T1000 (cell line): Measurements from ENCODE around the gene PAXIP1.
"Not testable (repeated sequence)": the region's sequence is repeated elsewhere in the genome, so short reads cannot be mapped to it uniquely, and the experiment has no call there.

Source experiments
- DNase-seq: peaks from one replicate; lab custom pipeline; 2025; ENCODE audit warnings: mixed read lengths; lab: John Stamatoyannopoulos, UW

The PAXIP1 gene

DNA sequence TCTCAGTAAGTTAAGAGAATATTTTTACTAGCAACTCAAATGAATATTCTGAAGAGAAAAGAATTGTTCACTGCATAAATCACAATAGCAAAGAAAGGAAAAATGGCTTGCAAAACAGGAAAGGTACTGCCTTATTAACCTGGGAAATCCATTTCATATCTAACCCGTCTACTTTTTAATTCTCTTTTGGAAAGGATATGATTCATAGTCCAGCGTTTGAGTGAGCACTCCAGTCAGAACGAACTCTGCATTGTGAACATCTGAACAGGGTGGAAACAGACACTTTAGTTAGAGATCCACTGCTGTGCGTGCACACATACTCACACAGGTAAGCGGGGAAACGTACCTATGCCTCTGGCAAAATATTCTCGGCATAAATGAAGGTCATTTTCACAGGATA is 56.8 kb downstream of the PAXIP1 start:
- no peak for DNase-seq

DNA sequence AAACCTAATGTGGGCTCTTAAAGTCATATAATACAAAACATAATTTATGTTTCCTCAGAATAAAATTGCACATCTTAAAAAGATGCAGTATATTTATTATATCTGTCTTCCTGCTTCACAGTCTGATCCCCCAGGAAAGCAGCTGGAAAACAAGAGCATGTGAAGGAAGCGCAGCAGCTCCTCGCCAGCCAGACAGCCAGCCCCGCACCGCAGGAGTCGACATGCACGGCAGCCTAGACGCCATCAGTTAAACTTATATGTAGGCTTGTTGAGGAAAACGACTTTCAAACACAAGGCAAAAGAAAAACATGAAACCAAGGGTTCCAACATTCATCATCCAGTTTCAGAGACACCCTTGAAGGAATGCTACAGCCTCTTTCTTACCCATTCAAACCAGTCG is 59.0 kb downstream of the PAXIP1 start:
- DNase-seq = no peak

DNA sequence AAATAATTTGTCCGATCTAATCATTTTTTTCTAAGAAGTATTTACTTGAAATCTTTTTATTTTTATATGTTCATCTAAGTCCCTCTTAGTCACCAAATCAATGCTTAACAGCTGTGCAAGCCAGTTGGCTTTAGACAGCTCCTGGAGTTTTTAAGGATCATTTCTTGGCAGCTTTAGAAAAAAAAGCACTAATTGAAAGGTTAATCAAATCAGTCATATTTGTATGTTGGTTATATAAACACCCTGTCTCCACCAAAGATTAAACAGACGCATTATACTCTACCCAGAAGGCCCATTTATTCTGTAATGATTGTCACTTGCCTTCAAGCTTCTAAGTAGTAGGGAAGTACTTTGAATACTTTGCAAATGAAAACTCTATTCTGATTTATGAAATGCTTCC is 60.2 kb downstream of the PAXIP1 start:
- no peak for DNase-seq

DNA sequence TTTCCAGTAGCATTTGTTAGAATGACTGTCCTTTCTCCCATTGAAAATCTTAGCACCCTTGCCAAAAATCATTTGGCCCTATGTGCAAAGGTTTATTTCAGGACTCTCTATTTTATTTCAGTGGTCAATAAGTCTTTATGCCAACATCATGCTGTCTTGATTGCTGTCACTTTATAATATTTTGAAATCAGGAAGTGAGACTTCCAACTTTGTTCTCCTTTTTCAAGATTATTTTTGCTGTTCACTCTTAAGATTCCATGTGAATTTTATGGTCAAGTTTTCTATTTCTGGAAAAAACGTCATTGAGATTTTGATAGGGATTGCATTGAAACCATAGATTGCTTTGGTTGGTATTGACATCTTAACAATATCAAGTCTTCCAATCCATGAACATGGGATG is 65.1 kb downstream of the PAXIP1 start:
- DNase-seq = no peak

DNA sequence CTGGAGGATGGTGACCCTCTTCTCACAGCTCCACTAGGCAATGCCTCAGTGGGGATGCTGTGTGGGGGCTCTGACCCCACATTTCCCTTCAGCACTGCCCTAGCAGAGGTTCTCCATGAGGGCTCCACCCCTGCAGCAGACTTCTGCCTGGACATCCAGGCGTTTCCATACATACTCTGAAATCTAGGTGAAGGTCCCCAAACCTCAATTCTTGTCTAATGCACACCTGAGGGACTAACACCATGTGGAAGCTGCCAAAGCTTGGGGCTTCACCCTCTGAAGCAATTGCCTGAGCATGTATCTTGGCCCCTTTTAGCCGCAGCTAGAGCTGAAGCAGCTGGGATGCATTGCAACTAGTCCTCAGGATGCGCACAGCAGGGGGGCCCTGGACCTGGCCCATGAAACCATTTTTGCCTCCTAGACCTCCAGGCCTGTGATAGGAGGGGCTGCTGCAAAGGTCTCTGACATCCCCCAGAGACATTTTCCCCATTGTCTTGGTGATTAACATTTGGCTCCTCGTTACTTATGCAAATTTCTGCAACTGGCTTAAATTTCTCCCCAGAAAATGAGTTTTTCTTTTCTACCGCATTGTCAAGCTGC is 68.5 kb downstream of the PAXIP1 start:
- not testable (repeated sequence) for DNase-seq

DNA sequence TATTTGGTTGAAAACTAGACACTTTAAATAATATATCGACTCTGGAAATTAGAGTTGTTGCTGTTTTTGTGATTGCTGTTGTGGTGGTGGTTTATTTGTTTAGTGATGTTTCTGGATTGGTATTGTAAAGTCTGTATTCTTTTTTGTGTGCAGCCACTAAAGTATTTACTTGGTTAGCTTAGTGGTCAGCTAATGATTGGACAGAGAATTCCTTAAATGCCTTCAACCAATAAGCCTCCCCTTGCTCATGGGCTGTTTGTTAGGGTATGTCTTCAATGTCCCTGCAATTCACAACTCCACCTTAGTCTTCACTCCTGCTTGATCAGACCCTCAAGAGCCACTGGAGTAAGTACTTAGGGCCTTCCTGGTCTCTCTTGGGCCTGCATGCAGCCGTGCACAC is 71.0 kb downstream of the PAXIP1 start:
- no peak for DNase-seq

DNA sequence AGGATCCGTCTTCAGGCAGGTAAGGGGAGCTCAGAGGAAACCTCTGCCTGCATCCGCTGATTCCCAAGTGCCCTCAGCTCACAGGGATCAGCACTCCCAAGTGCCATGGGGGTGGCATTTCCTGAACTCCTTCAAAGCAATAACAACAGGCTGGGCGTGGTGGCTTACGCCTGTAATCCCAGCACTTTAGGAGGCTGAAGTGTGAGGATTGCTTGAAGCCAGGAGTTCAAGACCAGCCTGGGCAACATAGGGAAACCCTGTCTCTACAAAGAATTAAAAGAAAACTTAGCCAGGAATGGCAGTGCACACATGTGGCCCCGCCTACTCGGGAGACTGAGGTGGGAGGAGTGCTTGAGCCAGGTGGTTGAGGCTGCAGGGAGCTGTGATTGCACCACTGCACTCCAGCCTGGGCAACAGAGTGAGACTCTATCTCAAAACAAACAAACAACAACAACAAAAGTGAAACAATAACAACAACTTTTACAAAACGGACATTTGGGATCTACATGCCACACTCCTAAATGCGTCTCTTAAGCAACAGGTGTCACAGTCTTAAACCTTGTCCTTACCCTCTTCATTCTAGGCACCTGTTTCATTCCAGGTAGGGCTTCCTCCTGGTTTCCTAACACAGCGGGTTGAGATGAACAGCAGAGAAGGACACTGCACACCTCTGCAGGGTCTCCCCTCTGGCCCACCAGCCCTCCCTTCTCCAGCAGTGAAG is 73.8 kb downstream of the PAXIP1 start:
- no peak for DNase-seq

DNA sequence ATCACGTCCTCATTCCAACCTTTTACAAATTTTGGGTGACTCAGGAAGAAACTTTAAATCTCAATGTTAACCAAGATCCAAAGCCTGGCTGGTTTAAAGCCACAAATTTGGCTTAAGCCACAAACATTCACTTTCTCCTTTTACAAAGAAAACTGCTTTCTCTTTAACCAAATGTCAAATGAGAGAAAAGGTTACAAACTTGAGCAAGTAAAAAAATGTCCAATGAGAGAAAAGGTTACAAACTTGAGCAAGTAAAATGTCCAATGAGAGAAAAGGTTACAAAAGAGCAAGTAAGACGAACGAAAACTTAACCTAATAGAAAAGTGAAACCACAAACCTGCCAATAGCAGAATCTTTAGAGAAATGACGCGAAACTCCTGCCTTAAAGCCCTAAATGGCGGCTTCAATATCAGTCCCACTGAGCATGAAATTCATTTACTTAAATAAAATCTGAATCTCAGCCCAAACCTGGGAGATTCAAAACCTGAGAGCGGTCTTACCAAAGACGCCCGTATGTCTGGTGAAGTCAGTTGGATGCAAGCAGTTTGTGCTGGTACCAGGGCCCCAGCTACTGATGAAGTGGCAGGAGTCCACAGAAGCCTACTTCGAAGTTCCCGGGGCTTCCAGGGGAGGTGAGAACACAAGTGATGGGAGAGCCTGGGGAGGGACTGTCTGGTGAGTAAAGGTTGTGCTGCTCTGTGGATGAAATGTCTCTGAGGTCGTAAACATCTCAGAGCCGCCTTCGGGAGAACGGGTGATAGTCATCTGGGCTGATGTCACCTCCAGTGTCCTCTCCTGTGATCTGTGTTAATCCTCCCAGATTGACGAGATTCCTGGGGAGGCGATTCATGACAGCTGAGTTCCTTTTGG is 74.6 kb downstream of the PAXIP1 start:
- peak; percentile 25 for DNase-seq

DNA sequence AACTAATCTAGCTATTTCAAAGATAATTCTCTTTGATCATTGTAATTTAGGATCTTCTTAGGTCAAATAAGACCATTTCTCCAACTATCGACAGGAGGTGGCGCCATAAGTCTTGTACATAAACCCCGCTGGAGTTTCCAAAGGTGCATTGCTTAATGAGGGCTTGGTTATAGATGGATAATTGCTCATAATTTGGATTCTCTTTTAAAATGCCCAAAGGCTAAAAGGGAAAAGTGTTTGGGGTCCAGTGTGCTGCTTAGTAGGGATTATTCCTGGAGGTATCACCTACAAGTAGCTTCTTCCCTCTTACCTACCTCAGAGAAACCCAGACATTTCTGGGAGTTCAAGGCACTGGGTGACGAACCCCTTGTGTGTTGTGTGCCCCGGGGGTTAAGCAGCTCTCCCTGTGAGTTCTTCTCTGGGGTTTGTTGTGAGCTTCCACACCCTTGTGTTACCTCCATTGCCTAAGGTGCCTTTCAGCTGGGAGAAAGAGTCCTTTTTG is 75.2 kb downstream of the PAXIP1 start:
- peak; percentile 30 for DNase-seq

DNA sequence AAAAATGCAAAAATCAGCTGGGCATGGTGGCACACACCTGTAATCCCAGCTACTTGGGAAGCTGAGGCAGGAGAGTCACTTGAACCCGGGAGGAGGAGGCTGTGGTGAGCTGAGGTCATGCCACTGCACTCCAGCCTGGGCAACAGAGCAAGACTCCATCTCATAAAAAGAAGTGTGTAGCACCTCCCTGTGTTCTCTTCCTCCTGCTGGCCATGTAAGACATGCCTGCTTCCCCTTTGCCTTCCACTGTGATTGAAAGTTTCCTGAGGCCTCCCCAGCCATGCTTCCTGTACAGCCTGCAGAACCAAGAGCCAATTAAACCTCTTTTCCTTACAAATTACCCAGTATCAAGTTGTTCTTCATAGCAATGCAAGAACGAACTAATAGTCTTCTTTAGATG is 80.5 kb downstream of the PAXIP1 start:
- not testable (repeated sequence) for DNase-seq

DNA sequence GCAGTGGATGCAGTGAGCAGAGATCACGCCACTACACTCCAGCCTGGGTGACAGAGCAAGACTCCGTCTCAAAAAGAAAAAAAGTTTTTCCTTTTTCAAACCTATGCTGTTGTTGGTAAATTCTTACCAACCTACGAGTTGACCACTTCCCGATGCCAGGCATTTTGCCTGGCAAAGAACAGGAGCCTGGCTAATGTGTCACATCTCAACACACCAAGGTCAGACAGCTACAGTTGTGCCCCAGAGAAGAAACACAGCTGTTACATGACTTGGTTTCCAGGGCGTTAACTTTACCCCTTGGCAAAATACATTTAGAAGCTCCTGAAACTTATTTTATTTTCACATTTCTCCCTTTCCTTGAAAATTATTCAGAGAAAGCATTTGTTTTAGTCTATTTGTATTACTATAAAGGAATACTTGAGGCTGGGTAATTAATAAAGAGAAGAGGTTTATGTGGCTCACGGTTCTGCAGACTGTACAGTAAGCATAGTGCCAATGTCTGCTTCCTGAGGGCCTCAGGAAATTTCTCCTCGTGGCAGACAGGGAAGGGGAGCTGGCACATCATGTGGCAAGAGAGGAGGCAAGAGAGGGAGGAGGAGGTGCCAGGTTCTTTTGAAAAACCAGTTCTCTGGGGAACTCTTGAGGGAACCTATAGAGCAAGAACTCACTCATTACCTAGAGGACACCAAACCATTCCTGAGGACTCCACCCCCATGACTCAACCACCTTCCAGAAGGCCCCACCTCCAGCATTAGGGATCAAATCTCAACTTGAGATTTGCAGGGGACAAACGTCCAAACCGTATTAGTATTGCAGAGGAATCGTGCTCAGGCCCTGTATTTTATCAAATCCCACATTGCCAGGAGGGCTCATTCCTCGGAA is 83.3 kb downstream of the PAXIP1 start:
- no peak for DNase-seq

DNA sequence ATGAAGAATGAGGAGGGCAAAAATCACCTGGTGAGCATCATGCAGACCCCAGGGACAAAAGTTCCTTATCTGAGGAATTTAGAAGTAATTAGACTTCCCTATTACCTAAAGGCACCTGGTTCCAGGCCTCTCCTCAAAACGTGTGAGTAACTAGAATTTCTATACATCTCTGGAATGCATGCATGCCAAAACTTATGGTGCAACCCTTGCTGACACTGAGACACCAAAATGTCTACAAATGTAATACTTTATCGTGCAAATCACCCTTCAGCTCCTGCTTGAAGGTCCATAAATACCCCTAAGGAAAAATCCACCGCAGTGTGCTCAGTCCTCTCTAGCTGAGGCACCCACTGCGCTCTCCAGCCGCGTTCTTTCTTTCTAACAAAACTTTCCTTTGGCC is 84.2 kb downstream of the PAXIP1 start:
- DNase-seq = no peak

DNA sequence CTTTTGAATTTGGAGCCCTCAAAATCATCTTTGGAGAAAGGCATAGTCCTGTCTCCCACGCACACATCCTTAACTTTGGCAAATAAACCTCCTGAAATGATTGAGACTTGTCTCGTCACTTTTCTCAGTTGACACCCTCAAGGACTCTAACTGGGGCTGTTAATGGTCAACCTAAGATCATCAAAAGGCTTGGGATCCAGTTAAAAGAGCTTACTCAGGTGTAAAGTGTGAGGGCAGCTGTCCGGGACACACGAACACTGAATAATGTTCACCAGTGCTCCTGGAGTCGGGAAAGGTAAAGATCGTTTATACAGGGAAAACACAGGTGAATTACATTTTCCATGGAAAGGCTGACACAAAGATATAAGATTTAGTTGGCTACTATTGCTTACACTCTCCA is 84.7 kb downstream of the PAXIP1 start:
- no peak for DNase-seq

DNA sequence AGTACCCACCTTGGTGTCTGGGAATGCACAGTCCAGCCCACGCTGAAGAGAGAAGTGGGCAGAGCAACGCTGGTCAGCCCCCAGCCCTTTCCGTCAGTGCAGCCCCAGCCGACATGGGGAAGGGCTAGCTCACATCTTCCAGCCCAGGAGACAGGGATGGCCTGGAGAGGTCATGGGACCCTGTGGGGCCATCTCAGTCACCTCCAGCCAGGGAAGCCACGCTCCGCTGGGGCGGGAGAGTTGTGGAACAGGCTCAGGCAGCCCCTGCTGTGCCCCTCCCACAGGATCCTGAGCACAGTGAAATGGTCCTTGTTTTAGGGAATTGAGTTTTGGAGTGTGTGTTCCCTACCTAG is 85.1 kb downstream of the PAXIP1 start:
- no peak for DNase-seq

DNA sequence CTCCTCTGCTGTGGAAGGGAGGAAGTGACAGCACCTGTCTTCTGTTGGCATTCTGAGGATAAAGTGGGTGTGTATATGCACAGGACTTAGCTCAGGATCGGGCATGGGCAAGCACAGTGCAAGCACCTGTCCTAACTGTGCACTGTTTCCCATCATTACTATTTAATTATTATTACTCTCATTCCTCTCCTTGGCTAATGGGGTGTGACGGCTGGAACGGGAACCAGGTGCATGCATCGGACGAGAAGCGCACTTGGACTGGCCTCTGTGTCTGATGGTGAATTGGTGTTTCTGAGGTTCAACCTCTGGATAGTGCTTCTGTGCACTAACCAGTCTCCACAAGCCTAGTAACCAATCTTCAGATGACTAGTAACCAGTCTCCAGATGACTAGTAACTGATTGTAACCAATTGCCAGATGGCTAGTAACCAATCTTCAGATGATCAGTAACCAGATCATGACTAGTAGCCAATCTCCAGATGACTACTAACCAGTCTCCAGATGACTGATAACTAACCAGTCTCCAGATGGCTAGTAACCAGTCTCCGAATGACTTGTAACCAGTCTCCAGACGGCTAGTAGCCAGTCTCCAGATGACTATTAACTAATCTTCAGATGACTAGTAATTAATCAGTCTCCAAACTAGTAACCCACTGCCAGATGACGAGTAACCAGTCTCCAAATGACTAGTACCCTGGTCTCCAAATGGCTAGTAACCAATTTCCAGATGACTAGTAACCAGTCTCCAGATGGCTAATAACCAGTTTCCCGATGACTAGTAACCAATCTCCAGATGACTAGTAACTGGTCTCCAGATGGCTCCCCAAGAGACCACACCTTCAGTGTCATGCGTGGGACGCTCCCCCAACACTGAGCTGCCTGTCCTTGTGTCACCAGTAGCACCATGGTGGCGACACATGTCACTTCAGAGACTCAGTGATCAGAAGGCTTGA is 85.8 kb downstream of the PAXIP1 start:
- no peak for DNase-seq

DNA sequence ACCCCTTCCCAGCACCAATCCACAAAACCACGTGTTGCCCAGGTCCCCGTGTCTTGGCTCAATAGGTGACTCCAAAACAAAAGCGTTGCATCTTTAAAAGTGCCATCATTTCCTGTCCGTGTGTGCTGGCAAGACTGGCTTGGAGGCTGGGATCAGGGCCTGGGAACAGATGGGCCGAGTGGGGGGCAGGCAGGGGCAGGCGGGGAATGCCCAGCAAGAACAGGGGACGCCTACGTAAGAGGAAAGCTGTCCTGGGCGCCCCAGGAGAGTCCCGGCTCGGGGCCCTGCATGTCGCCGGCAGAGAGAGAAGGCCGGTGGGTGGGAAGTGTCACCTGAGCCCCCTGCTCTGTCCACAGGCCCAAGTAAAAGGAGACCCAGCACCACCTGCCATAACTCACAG is 86.5 kb downstream of the PAXIP1 start:
- DNase-seq = no peak

DNA sequence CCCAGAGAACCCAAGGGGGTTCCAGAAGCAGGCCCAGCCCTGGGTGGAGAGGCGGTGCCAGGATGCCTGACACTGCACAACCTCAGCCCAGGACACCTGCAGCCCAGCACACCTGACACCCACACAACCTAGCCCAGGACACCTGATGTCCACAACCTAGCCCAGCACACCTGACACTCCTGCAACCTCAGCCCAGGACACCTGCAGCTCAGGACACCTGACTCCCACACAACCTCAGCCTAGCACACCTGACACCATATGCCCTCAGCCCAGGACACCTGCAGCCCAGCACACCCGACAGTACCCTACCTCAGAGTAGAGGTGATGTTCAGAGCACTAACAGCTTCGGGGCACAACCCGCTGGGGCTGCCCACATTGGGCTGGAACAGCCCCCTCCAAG is 87.3 kb downstream of the PAXIP1 start:
- DNase-seq = no peak

DNA sequence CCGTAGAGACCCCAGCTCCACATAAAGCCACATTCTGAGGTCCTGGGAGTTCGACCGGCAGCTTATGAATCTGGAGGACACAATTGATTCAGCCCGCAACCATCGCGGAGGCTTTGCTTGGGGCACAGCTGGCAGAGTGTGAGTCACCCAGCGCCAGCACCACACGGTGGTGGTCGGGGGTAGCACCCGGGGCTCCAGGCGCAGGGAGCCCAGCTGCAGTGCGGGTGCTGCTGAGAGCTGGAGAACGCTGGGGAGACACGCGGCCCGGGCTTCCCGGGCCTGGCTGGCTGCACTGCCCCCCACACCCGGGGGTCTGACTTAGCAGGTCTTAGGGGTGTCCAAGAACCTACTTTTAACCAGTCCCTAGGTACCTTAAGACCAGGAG is 87.9 kb downstream of the PAXIP1 start:
- no peak for DNase-seq

DNA sequence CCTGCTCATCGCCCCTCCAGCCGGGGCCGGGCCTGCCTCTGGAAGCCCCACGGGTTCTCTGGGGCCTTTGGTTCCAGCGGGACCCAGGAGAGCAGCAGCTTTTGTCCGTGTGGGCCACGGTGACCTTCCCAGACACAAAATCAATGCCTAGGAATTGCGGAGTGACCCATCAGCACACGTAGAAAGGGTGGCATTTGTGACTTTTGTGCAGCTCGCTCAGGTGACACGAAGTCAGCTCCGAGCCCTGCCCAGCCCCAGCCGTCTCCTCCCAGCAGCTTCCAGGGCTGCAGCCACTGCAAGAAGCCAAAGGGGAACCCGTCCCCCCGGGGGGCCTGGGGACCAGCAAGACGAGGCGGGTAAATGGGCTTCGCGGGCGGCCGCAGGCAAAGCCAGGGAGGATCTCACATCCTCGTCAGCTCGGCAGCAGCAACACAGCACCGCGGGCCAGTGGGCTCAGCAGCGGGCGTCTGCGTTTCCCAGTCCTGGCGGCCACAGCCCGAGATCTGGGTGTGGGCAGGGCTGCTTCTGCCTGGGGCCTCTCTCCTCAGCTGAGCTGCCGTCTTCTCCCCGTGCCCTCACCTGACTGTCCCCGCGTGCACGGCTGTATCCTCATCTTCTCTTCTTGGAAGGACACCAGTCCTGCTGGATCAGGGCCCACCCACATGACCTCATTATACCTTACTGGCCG is 88.5 kb downstream of the PAXIP1 start:
- no peak for DNase-seq

DNA sequence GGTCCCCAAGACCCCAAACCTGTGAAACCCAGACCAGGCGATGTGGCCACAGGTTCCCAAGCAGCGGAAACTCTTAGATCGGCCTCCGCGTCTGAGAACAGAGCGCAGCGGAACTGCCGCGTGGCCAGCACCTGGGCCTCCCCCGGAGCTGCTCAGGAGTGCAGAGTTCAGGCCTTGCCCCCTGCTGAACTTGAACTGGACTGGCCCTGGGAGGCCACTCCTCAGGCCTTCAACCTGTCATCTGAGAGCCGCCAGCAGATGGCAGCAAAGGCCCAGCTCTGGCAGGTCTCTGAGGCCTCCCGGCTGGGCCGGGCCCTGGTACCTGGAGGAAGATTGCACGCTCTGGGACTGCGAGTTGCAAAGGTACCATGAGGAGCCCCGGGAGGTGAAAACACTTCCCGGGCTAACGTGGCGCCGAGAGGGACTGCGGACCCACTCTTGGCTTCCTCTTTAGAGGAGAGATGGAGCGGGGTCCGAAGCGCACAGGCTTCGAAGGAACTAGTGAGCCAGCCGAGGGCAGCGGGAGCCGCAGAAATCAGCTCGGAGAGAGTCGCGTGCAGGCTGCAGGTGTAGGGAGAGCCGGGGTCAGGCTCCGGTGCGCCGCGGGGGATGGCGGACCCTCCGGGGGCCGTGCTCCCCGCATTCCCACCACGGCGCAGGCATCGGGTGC is 89.2 kb downstream of the PAXIP1 start:
- DNase-seq = peak; percentile 33
